Measurements from ENCODE around the gene BMP8B. TPM values are rescaled to one million over a fixed set of nuclear protein-coding genes. Genes with fewer than 3 reads are reported as not detected.

The BMP8B gene
- total and polyA plus RNA-seq, 2 of the 8 experiments (the other 6 are each of a cell fraction or from before 2014, with no cell fraction given) = 0.37 to 0.50 TPM

- TF ChIP-seq CHD7 (IDR thresholded peaks at IDR 0.05; ENCODE audit: insufficient replicate concordance, low read length) (no peak), BACH1 (IDR thresholded peaks at IDR 0.05; ENCODE audit: low read length) (no peak), CTBP2 (IDR thresholded peaks at IDR 0.05; ENCODE audit: borderline replicate concordance, insufficient read depth, insufficient read length, low read length) (no peak), ASH2L (IDR thresholded peaks at IDR 0.05; ENCODE audit: low read length) (no peak), SIX5 (IDR thresholded peaks at IDR 0.05; ENCODE audit: low read depth, low read length) (no peak), SIN3A (conservative IDR thresholded peaks at IDR 0.05 in 1 of 2, IDR thresholded peaks at IDR 0.05 in 1 of 2; ENCODE audit: low read depth in 1 of 2, low read length in 2 of 2) (no peak)
Measured at GRCh38 chr1:39760074-39761008, 28.3 kb downstream of the BMP8B start (continued).
